Measurements from ENCODE around the gene HSD17B2.

Gene HSD17B2

DNA sequence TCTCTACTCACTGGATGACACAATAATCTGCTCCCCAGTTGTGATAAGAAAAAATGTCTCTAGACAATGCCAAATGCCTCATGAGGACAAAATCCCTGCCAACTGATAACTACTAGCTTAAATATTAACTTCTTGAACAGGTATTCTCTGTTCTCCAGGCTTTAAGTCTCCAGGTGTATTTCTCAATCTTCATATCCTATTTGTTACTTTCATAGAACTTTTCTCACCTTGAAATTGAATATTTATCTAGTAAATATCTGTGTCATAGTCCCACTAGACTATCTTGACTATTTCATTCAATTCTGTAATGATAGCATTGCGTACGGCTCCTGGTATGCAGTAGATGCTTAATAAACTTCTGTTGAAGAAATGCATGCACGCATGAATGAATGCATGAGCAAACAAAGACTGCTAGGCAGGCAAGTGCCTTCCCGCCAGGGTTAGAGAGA, 15.9 kb downstream of the HSD17B2 start:
- no peak for DNase-seq

- DNase-seq, result no peak
Observed at GRCh38 chr16:82051656-82052055, 16.6 kb downstream of the HSD17B2 start.

- DNase-seq, result no peak
Observed at GRCh38 chr16:82055117-82055516, 20.1 kb downstream of the HSD17B2 start.

- no peak for DNase-seq
Observed at GRCh38 chr16:82055728-82056549, 20.9 kb downstream of the HSD17B2 start.

- no peak for DNase-seq
Observed at GRCh38 chr16:82056550-82056896, 21.5 kb downstream of the HSD17B2 start.

- DNase-seq, result no peak
Observed at GRCh38 chr16:82059161-82059982, 24.3 kb downstream of the HSD17B2 start.

DNA sequence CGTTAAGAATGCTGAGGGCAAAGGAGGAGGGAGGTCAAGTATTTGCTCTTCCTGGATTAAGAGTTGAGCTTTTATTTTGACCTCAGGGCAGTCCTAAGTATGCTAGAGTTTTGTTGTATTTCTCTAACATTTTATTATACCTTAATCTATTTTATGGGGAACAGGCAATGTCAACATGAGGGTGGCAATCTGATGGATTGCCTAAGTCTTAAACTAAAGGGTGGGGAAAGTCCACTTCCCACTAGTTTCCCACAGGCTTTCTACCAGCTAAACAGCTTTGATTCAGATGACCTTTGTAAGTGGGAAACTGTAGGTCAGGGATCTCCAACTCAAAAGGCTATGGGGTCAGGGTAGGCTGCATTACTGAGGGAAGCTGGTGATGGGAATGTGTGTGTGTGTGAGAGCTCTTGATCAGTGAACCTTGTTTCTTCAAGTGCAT, 24.9 kb downstream of the HSD17B2 start:
- DNase-seq, result no peak

GRCh38 chr16:82061861-82062525, 26.9 kb downstream of the HSD17B2 start:
- no peak for DNase-seq

- DNase-seq, result no peak
Observed at GRCh38 chr16:82062645-82063058, 27.6 kb downstream of the HSD17B2 start.

- DNase-seq, result no peak
Observed at GRCh38 chr16:82063456-82064082, 28.5 kb downstream of the HSD17B2 start.

GRCh38 chr16:82067042-82067803, 32.2 kb downstream of the HSD17B2 start:
- no peak for DNase-seq

- DNase-seq, result no peak
Observed at GRCh38 chr16:82067804-82068325, 32.8 kb downstream of the HSD17B2 start.

DNA sequence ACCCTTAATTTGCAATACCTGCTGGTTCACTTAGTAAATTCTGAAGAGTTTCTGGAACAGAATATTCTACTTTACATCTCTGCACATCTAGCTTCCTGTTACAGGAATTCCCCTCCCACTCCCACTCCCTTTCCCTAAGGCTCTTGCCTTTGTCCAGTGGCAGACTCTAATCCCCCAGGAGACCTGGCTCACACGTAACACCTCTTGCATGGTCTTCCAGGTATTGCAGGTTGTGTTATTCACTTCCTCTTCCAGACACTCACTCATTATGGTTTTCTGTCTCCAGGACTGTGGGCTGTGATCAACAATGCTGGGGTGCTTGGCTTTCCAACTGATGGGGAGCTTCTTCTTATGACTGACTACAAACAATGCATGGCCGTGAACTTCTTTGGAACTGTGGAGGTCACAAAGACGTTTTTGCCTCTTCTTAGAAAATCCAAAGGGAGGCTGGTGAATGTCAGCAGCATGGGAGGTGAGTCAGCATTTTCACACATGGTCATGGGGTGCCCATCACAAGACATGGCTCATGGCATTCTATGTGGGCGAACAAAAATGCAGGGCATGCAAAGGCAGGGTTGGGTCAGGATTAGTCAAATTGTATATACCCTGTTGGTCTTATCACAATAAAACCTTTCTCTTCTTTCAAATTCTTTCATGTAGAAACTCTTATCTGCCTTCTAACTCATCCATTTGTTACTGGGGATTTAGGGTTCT, 35.8 kb downstream of the HSD17B2 start:
- DNase-seq, result no peak

- DNase-seq, result no peak
Observed at GRCh38 chr16:82071421-82071820, 36.4 kb downstream of the HSD17B2 start.

DNA sequence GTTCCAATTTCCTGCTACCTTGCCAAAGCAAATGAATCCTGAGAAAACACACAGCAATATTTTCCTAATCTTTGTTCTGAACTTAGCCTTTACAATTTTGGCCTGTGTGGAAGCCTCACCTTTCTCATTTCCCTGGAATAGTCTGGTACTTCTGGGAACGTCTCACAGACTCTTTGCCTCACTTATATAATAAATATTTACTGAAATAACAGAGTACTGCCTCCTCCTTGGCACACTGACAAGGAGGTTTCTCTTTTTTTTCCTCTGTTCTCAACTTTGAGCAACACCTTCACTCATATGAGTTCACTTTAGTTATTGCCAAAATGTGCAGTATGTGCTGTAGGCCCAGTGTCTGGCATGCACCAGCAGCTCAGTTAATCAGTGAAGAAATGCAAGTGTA, 37.3 kb downstream of the HSD17B2 start:
- no peak for DNase-seq

DNA sequence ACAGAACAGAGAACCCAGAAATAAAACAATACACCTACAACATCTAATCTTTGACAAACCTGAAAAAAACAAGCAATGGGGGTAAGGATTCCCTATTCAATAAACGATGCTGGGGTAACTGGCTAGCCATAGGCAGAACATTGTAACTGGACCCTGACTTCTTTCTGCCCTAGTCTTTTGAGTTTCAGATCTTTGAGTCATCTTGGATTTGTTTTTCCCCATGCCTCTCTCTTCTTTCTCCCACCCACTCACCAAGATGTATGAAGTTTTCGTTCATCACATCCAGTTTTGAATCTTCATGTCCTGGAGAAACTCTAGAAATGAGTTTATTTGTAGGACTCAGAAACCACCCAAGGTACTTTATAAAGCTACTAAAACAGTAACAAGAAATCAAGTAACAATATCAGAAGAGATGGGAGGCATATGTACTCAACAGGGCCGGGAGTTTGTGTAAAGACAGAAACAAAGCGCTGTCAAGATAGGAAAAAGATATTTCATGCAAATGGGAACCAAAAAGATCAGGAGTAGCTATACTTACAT, 39.0 kb downstream of the HSD17B2 start:
- no peak for DNase-seq

- DNase-seq, result no peak
Observed at GRCh38 chr16:82078125-82078524, 43.1 kb downstream of the HSD17B2 start.

GRCh38 chr16:82079892-82080291, 44.8 kb downstream of the HSD17B2 start:
- no peak for DNase-seq

GRCh38 chr16:82081264-82081663, 46.2 kb downstream of the HSD17B2 start:
- DNase-seq, result no peak

DNA sequence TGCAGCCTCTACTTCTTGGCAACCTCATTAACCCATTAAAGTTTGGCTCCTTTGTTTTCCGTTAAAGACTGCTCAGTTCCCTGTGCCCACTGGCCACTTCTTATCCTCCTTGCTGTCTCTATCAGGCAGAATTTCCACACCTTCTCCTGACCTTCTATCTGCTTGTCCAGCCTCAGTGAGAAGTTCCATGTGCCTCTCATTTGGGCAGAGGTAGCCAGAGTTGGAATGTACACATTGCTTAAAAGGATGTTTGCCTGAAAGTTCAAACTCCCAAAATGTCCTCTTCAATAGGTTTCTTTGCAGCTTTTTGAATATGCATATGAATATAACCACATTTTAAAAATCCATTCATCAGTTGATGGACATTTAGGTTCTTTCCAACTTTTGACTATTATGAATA, 47.0 kb downstream of the HSD17B2 start:
- no peak for DNase-seq

Data from right forelimb (tissue), 1 donor.